Activated CD8-positive, alpha-beta T cell treated with anti-CD3 and anti-CD28 coated beads, Interleukin-2, amount 10 ng/mL, durations not matched to agents 7 days and 5 days (primary cell): Measurements from ENCODE around the gene FAM227B. TPM values are rescaled to one million over a fixed set of nuclear protein-coding genes. Genes with fewer than 3 reads are reported as not detected.
A peak's percentile ranks its signal among the peaks of the same experiment; 100 is the strongest.
"Not testable (repeated sequence)": the region's sequence is repeated elsewhere in the genome, so short reads cannot be mapped to it uniquely, and the experiment has no call there.

Experiments
- ATAC-seq: fragments of 150-1000 bp; cut with Tn5 transposase; one replicate; pipeline ENCODE4 v1.10.0; 2021; ENCODE audit warnings: moderate library complexity
- CTCF ChIA-PET: fragments of 350-600 bp; sonication (Branson Sonifier 250); formaldehyde crosslinking; loops from one replicate; lab custom pipeline; 2021; ENCODE audit warnings: antibody characterized with exemption; lab: Charles Lee
- POLR2A ChIA-PET: fragments of 350-600 bp; sonication (Branson Sonifier 250); formaldehyde crosslinking; loops from one replicate; lab custom pipeline; 2021; ENCODE audit warnings: antibody characterized with exemption; lab: Charles Lee
- DNase-seq: peaks from one replicate; pipeline ENCODE4 v3.0.0-alpha.2; 2020
- H3K27ac Mint-ChIP-seq: one replicate; pipeline ENCODE4 v1.8.0; 2021; ENCODE audit warnings: mild to moderate bottlenecking, mixed read lengths
- H3K27me3 Mint-ChIP-seq: one replicate; pipeline ENCODE4 v1.8.0; 2021; ENCODE audit warnings: low read depth, mixed read lengths
- H3K36me3 Mint-ChIP-seq: one replicate; pipeline ENCODE4 v1.8.0; 2021; ENCODE audit warnings: low read depth, mixed read lengths
- H3K4me1 Mint-ChIP-seq: one replicate; pipeline ENCODE4 v1.8.0; 2021; ENCODE audit warnings: low read depth, mixed read lengths
- H3K4me3 Mint-ChIP-seq: one replicate; pipeline ENCODE4 v1.8.0; 2021; ENCODE audit warnings: mild to moderate bottlenecking, mixed read lengths
- H3K9me3 Mint-ChIP-seq: one replicate; pipeline ENCODE4 v1.8.0; 2022; ENCODE audit warnings: mixed read lengths; ENCODE audit not compliant: insufficient read depth
- total RNA-seq, 2 experiments: library from RNA; stranded (reverse); gene quantifications; one replicate each; pipeline ENCODE4 v1.2.3, GENCODE V29; 2021

Gene FAM227B
- total RNA-seq, 2 experiments from 2014 or later, result 3.2 to 3.7 TPM

DNA sequence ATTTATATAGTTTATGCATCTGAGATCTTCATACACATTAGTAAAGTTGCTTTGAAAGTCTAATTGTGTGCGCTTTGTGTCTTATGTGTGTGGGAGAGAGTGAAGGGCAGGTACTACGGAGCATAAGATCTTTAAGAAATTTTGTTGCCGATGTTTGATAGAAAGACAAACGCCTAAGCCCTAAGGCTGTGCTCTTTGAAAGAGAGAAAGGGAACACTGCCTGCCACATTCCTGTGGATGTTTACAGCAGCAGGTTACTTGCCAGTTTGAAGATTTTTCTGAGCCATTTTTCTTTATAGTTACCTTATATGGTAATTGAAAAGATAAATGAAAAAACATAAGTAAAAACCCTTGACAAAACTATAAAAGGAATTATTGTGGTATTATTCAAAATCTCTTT lies 17.2 kb upstream of the FAM227B start:
- ChIA-PET CTCF (no interaction called here), POLR2A (no interaction called here)
- H3K27me3 Mint-ChIP-seq, result no peaks in the 10 kb centered on the region
- no peaks in the 10 kb centered on the region for H3K9me3 Mint-ChIP-seq
- no peak overlapping the region for H3K27ac Mint-ChIP-seq
- H3K36me3 Mint-ChIP-seq, result peaks cover 18% of the 10 kb centered on the region
- DNase-seq, result no peak
- no peak overlapping the region for H3K4me3 Mint-ChIP-seq
- ATAC-seq, result no peak
- H3K4me1 Mint-ChIP-seq, result no peaks in the 10 kb centered on the region

DNA sequence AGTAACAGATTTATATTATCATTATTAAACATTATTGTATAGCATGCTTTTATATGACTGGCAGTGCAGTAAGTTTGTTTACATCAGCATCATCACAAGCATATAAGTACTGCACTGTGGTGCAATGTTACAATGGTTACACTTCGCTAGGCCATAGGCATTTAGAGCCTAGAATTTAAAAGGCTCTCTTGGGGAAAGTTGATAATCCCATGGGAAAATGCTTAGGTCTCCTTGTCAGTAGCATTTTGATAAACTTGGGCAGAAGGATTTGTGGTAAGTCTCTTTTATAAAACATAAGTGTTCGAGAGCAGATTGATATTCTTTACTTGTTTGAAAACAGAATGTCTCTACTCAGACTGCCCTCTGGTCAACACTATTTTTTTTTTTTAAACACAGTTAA lies 7.8 kb upstream of the FAM227B start:
- peaks cover 35% of the 10 kb centered on the region for H3K36me3 Mint-ChIP-seq
- peaks cover 13% of the 10 kb centered on the region for H3K9me3 Mint-ChIP-seq
- H3K27me3 Mint-ChIP-seq, result no peaks in the 10 kb centered on the region
- no peak for DNase-seq
- H3K4me1 Mint-ChIP-seq, result peaks cover 13% of the 10 kb centered on the region
- ChIA-PET CTCF (no interaction called here), POLR2A (no interaction called here)
- ATAC-seq, result no peak
- no peak overlapping the region for H3K4me3 Mint-ChIP-seq
- no peak overlapping the region for H3K27ac Mint-ChIP-seq

DNA sequence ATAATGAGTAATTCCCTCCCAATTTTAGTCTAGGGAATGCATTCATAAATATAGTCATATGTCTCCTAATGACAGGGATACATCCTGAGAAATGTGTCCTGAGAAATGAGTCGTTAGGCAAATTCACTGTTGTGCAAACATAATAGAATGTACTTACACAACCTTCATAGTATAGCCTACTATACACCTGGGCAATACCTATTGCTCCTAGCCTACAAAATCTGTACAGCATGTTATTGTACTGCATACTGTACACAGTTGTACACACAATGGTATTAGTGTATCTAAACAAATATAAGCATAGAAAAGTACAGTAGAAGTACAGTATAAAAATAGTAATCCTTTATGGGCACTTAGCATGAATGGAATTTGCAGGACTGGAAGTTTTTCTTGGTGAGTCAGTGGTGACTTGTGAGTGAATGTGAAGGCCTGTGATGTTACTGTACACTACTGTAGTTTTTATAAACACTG lies 6.8 kb upstream of the FAM227B start:
- ChIA-PET CTCF (no interaction called here), POLR2A (no interaction called here)
- ATAC-seq, result no peak
- peaks cover 22% of the 10 kb centered on the region for H3K4me1 Mint-ChIP-seq
- H3K9me3 Mint-ChIP-seq, result peaks cover 13% of the 10 kb centered on the region
- no peak for DNase-seq
- H3K27ac Mint-ChIP-seq, result no peak overlapping the region
- H3K36me3 Mint-ChIP-seq, result peaks cover 36% of the 10 kb centered on the region
- H3K27me3 Mint-ChIP-seq, result no peaks in the 10 kb centered on the region
- no peak overlapping the region for H3K4me3 Mint-ChIP-seq

DNA sequence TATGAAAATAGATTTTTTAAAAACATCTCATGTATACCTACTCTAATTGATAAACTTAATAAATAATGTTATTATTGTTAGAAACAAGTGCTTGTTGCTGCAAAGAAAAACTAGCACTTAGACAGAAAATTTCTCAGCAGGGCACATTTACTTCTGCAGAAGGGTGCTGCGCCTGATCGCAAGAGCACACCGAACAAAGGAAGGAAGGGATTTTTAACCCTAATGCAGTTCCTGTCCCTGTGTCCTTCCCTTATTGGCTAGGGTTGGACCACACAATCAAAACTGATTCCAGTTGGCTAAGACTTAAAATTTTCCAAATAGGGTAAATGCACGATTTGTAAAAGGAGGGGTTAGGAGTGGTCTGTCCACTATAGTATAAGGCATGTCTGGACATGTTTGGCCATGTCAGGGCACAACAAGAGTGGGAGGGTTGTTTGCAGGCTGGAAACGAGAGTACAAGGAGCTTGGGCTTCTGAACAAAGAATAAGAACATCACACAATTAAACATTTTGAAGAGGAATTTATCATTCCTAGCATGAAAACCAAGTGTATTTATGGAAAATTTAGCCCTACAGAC lies 4.9 kb upstream of the FAM227B start:
- ATAC-seq, result no peak
- DNase-seq, result no peak
- Mint-ChIP-seq H3K36me3 (peaks cover 35% of the 10 kb centered on the region), H3K4me1 (peaks cover 34% of the 10 kb centered on the region), H3K27me3 (no peaks in the 10 kb centered on the region), H3K27ac (no peak overlapping the region), H3K4me3 (no peak overlapping the region), H3K9me3 (peaks cover 13% of the 10 kb centered on the region)
- ChIA-PET CTCF (no interaction called here), POLR2A (no interaction called here)

DNA sequence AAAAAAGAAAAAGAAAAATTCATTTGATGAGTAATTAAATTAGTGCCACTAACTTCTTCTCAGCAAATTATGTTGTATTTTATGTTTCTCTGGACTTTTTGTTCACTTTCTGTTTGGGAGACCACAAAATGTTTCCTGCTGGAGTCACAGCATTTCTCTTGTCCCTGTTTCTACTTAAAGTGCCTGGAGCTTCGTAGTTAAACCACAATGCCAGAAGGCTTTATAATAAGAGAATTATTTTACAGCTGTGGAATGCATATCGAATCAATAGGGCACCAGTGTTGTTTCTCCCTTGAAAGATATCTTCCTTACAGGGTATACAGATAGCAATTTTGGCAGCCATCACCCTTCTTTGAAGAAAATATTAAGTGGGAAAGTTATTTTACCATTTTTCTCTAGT lies 3.4 kb upstream of the FAM227B start:
- Mint-ChIP-seq H3K4me1 (peaks cover 41% of the 10 kb centered on the region), H3K27ac (peak overlapping the region; percentile 49), H3K4me3 (peak overlapping the region; percentile 51), H3K36me3 (peaks cover 29% of the 10 kb centered on the region), H3K27me3 (no peaks in the 10 kb centered on the region), H3K9me3 (peaks cover 13% of the 10 kb centered on the region)
- no peak for ATAC-seq
- ChIA-PET CTCF (no interaction called here), POLR2A (no interaction called here)
- DNase-seq, result no peak

DNA sequence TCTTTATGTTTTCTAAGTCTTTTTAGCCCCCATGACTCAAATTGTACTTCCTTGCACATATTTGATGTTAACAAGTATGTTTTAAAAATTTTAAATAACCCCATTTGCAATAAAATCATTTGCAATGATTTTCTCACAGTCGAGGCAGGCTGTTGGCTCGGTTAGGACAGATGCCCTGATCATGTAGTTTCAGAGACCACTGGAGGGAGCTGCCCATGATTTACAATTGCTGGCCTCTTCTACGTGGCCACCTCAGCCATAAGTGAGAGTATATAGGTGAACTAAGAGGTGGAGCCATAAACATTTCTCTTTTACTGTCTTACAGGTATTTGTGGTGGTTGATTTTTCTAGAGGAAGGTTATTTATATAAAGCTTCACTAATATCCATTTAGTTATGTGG lies 1.9 kb upstream of the FAM227B start:
- Mint-ChIP-seq H3K36me3 (peaks cover 22% of the 10 kb centered on the region), H3K27me3 (no peaks in the 10 kb centered on the region), H3K4me1 (peaks cover 45% of the 10 kb centered on the region), H3K27ac (no peak overlapping the region), H3K4me3 (peak overlapping the region; percentile 12), H3K9me3 (peaks cover 13% of the 10 kb centered on the region)
- DNase-seq (no peak), ATAC-seq (no peak)
- POLR2A ChIA-PET, result interaction anchor here (0.6 kb wide), 1 partner anchor 1374 kb away, joined by 4 read pairs; no protein-coding TSS in a partner anchor
- CTCF ChIA-PET, result interaction anchor here (1.1 kb wide), 1 partner anchor 693 kb away, joined by 4 read pairs; no protein-coding TSS in a partner anchor

DNA sequence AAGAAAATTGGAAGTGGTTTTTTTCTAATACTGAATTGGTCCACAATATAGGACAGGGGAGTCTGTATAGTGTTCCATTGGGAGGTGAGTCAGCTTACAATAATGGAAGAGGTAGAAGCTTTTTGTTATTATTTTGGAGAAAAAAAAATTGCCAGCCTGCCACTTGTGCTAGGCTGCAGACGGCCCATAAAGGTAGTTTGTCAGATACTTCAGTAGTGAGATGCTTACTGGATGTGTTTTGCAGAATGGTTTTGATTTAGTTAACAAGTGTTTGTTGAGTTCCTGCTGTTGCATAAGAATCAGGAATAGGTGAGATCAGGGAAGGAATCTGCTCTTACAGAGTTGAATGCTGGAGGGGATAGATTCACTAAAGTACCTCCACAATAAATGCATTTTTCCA lies 1.3 kb upstream of the FAM227B start:
- Mint-ChIP-seq H3K4me1 (peaks cover 45% of the 10 kb centered on the region), H3K4me3 (peak overlapping the region; percentile 86), H3K27ac (no peak overlapping the region), H3K36me3 (peaks cover 22% of the 10 kb centered on the region), H3K9me3 (peaks cover 13% of the 10 kb centered on the region), H3K27me3 (no peaks in the 10 kb centered on the region)
- ATAC-seq, result no peak
- DNase-seq, result no peak
- CTCF ChIA-PET, result no interaction called here
- POLR2A ChIA-PET, result no interaction called here

DNA sequence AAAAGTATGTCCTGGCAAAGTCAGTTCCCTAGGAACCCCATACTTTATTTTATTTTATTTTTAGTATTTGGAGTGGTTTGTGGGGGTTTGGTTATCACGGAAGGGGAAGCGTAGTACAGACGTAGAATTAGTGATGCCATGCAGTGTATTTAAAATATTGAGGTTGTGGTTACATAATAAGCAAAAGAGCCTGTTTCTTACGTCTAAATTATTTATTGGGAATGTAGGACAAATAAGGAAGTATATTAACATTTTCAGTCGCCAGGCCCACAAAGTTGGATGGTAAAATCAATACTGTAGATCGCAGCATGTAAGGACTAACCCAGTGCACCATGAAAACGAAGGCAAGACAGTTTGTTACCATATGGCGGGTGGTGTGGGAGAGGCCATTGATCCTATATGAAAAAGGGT lies 788 bp upstream of the FAM227B start:
- POLR2A ChIA-PET, result interaction anchor here (1.5 kb wide), 1 partner anchor 743 kb away, joined by 5 read pairs; the partner anchor contains the start of gene EID1
- H3K4me1 Mint-ChIP-seq, result peaks cover 45% of the 10 kb centered on the region

DNA sequence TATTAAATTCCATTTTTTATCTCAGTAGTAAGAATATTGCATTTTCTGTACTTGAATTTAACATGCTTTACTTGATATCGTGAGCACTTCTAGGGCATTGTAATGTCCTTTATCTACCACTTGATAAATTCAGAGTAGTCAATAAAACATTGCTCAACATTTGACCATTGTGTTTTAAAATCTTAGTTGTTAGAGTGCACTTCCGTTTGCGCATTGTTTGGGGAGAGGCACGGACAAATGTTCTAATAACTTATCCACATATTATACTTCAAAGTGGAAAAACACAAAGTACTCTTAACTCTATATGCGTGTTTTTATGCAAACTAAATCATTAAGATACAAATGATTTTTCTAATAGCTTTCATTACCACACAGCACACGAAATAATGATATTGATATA lies 419 bp downstream of the FAM227B start:
- Mint-ChIP-seq H3K27ac (peak overlapping the region; percentile 86), H3K27me3 (no peaks in the 10 kb centered on the region), H3K36me3 (peaks cover 21% of the 10 kb centered on the region), H3K9me3 (peaks cover 8% of the 10 kb centered on the region), H3K4me1 (peaks cover 43% of the 10 kb centered on the region), H3K4me3 (peak overlapping the region; percentile 86)
- DNase-seq (no peak), ATAC-seq (no peak)
- CTCF ChIA-PET, result interaction anchor here (1.0 kb wide), 1 partner anchor 385 kb away, joined by 3 read pairs; no protein-coding TSS in a partner anchor
- POLR2A ChIA-PET, result interaction anchor here (1.2 to 1.5 kb wide), 2 partner anchors 735 to 742 kb away, joined by 3 to 5 read pairs; partner anchors contain the start of genes EID1 and GABPB1

More for the DNA sequence above, 788 bp upstream of the FAM227B start:
- Mint-ChIP-seq H3K36me3 (peaks cover 19% of the 10 kb centered on the region), H3K27ac (peak overlapping the region; percentile 86), H3K9me3 (peaks cover 13% of the 10 kb centered on the region), H3K4me3 (peak overlapping the region; percentile 86), H3K27me3 (no peaks in the 10 kb centered on the region)
- DNase-seq (no peak), ATAC-seq (no peak)
- CTCF ChIA-PET, result no interaction called here

DNA sequence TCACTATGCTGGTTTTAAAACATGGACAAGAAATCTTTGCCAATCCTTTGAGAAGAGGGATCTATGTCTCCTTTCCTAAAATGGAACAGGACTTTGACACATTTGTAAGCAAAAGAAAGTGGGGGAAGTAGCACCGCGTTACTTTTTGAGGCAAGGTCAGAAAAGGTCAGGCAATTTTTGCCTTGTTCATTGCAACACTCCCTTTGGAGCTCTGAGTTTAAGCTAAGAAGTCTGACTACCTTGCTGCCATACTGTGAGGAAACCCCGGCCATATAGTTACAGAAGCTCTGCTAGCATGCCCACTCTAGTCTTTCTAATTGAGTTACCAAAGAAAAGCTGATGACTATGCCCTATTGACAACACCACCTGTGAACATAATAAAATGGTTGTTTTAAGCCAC lies 1.4 kb downstream of the FAM227B start:
- peaks cover 40% of the 10 kb centered on the region for H3K4me1 Mint-ChIP-seq
- ATAC-seq (no peak), DNase-seq (no peak)
- no peak overlapping the region for H3K4me3 Mint-ChIP-seq
- no peaks in the 10 kb centered on the region for H3K27me3 Mint-ChIP-seq
- CTCF ChIA-PET, result no interaction called here
- peaks cover 24% of the 10 kb centered on the region for H3K36me3 Mint-ChIP-seq
- H3K9me3 Mint-ChIP-seq, result peaks cover 4% of the 10 kb centered on the region
- no peak overlapping the region for H3K27ac Mint-ChIP-seq
- POLR2A ChIA-PET, result interaction anchor here (0.6 to 0.7 kb wide), 2 partner anchors 460 to 499 kb away, joined by 3 read pairs; no protein-coding TSS in a partner anchor

DNA sequence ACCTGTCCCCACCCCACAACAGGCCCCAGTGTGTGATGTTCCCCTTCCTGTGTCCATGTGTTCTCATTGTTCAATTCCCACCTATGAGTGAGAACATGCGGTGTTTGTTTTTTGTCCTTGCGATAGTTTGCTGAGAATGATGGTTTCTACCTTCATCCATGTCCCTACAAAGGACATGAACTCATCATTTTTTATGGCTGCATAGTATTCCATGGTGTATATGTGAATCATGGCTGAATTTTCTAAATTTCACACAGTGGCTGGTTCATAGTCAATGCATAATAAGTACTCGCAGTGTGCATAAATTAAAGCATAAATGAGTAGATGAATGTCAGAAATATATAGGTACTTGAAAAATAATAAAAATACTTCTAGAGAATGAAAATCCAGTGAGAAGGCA lies 8.4 kb downstream of the FAM227B start:
- peaks cover 20% of the 10 kb centered on the region for H3K36me3 Mint-ChIP-seq
- H3K4me1 Mint-ChIP-seq, H3K27me3 Mint-ChIP-seq, H3K27ac Mint-ChIP-seq, ATAC-seq, DNase-seq, POLR2A ChIA-PET, H3K9me3 Mint-ChIP-seq, H3K4me3 Mint-ChIP-seq, CTCF ChIA-PET: not testable (repeated sequence)

DNA sequence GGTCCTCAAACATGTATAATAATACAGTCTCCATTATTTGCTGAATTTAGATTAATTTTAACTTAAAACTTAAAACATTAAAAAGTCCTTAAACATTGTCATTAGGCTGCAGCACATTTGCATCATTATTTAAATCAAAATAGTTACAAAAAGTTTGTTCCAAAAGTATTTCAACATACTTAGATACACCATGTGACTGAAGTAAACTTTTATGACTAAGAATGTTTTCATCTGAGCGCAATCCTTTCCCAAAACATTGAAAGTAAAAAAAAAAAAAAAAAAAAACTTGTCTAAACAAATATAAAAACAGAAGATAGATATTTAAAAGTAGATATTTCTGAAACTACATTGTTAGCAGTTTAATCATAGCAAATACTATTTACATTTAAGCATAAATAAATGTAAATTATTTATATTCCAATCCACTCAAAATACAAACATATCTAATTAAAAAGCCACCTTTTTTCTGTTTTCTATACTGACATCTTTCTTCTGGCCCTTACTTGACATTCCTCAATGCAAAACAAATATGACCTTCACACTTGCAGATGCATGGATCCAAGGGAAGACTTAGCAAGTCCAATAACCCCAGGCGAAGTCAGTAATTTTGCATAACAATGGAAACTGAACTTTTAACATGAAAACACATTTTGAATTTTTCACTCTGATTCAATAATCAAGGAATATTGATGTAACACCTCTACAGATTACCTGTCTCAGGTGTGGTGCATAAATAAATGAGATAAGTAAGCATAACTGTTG lies 10.3 kb downstream of the FAM227B start:
- no peaks in the 10 kb centered on the region for H3K9me3 Mint-ChIP-seq

More for the DNA sequence above, 10.3 kb downstream of the FAM227B start:
- POLR2A ChIA-PET, result no interaction called here
- H3K27ac Mint-ChIP-seq, result no peak overlapping the region
- no peaks in the 10 kb centered on the region for H3K4me1 Mint-ChIP-seq
- CTCF ChIA-PET, result no interaction called here
- no peak for DNase-seq
- H3K36me3 Mint-ChIP-seq, result peaks cover 14% of the 10 kb centered on the region
- H3K27me3 Mint-ChIP-seq, result no peaks in the 10 kb centered on the region
- no peak overlapping the region for H3K4me3 Mint-ChIP-seq
- no peak for ATAC-seq
